Left lung (tissue), 10 donors: ENCODE measurements around the gene FAM120B. TPM values are rescaled to one million over a fixed set of nuclear protein-coding genes. Genes with fewer than 3 reads are reported as not detected.

Experiments used
- ATAC-seq: fragments of 200-7000 bp; cut with Tn5 transposase; one replicate; pipeline ENCODE4 v1.9.1; 2020; ENCODE audit warnings: moderate library complexity
- DNase-seq, 4 donors: peaks; one replicate each; pipeline ENCODE4 v3.0.0-alpha.2; 2013 to 2020
- H3K27ac ChIP-seq, 2 donors: fragments of 200-600 bp; sonication (generic) in 1 of 2; one replicate each; pipeline versions ENCODE4 v1.5.0 to v1.8.0; 2020 to 2021
- H3K27me3 ChIP-seq, 2 donors: fragments of 200-600 bp; sonication (generic) in 1 of 2; one replicate each; pipeline versions ENCODE4 v1.5.0 to v1.8.0; 2020 to 2021
- H3K36me3 ChIP-seq, 2 donors: fragments of 200-600 bp; sonication (generic) in 1 of 2; one replicate each; pipeline versions ENCODE4 v1.5.0 to v1.8.0; 2020 to 2021
- H3K4me1 ChIP-seq, 2 donors: fragments of 200-600 bp; one replicate each; pipeline ENCODE4 v1.8.0; 2021
- H3K4me3 ChIP-seq, 2 donors: fragments of 200-600 bp; sonication (generic) in 1 of 2; one replicate each; pipeline versions ENCODE4 v1.5.0 to v1.8.0; 2020 to 2021; ENCODE audit warnings: mild to moderate bottlenecking in 1 of 2
- H3K9me3 ChIP-seq, 2 donors: fragments of 200-600 bp; sonication (generic) in 1 of 2; one replicate each; pipeline versions ENCODE4 v1.5.0 to v1.8.0; 2020 to 2021
- intact Hi-C, 2 donors: fragments of 100-400 bp; cut with DNase I; formaldehyde crosslinking; loops; one replicate each; pipeline versions ENCODE4 v1.11.2 to v1.14.2; 2022
- polyA plus RNA-seq, 6 donors: library from polyadenylated mRNA; unstranded; fragments of 120-200 nt; gene quantifications; one replicate each; pipeline ENCODE4 v1.2.1, GENCODE V29; 2013; ENCODE audit not compliant: insufficient read length in 6 of 6
- total RNA-seq, 2 donors: library from RNA; stranded (reverse); fragmentation: NEBNext Ultra II Directional; extraction: Animal tissue kit (Norgen Biotek cat#: 25700); gene quantifications; one replicate each; pipeline ENCODE4 v1.2.1, GENCODE V29; 2021
- TF ChIP-seq, protein P1 (sequence below), 2 donors: fragments of 200-600 bp; sonication (generic) in 1 of 2; IDR thresholded peaks; one replicate each; pipeline versions ENCODE4 v1.5.0 to v1.8.0; 2021; ENCODE audit warnings: antibody characterized with exemption in 2 of 2
- donor health status: DM: no; HTN: yes; CAD: no.
- donor health status: DM: no; HTN: no; CAD: no.

Gene FAM120B
- total and polyA plus RNA-seq, 8 donors: 26.6 to 37.7 (median 35.5) TPM

DNA sequence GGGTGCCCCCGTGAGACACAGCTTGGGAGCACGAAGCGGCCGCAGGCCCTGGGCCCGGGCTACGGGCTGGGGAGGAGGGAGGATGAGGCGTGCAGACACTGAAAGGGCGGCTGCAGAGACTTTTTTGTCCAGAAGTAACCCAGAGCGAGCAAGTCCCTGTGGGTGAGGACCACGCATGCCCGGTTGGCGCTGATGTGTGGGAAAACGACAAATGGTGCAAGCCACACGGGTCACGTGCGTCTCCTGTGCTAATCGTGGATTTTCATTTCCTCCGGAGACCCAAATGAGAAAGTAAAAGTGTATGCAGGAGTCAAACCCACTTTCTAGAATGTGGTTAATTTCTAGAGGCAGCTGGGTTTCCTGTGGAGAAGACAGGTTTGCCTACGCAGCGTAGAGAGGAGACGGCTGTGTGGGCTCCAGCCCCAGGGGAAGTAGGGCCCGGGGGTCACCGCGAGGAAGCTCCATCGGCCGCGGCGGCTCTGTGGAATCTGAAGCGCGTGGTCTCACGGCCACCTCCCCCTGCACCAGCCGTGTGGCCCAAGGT, 34.7 kb upstream of the FAM120B start:
- TF ChIP-seq, protein P1, sequence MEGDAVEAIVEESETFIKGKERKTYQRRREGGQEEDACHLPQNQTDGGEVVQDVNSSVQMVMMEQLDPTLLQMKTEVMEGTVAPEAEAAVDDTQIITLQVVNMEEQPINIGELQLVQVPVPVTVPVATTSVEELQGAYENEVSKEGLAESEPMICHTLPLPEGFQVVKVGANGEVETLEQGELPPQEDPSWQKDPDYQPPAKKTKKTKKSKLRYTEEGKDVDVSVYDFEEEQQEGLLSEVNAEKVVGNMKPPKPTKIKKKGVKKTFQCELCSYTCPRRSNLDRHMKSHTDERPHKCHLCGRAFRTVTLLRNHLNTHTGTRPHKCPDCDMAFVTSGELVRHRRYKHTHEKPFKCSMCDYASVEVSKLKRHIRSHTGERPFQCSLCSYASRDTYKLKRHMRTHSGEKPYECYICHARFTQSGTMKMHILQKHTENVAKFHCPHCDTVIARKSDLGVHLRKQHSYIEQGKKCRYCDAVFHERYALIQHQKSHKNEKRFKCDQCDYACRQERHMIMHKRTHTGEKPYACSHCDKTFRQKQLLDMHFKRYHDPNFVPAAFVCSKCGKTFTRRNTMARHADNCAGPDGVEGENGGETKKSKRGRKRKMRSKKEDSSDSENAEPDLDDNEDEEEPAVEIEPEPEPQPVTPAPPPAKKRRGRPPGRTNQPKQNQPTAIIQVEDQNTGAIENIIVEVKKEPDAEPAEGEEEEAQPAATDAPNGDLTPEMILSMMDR (IDR thresholded peaks at IDR 0.05): no peak
- no peaks in the 10 kb centered on the region for H3K9me3 ChIP-seq
- DNase-seq (peak in 2 of 4 donors; percentile 71 to 83), ATAC-seq (peak; percentile 38)
- intact Hi-C loops: no loop called here
- H3K27ac ChIP-seq: no peak overlapping the region
- peaks cover 0 to 16% of the 10 kb centered on the region in 2 donors for H3K4me1 ChIP-seq
- no peaks in the 10 kb centered on the region for H3K36me3 ChIP-seq
- peaks cover 0 to 28% of the 10 kb centered on the region in 2 donors for H3K27me3 ChIP-seq
- H3K4me3 ChIP-seq: peak overlapping the region in 1 of 2 donors; percentile 28

- no peak overlapping the region for H3K27ac ChIP-seq
- peak overlapping the region in 1 of 2 donors; percentile 28 for H3K4me3 ChIP-seq
- peak in 1 of 4 donors; percentile 73 for DNase-seq
- TF ChIP-seq, protein P1 (IDR thresholded peaks at IDR 0.05): no peak
- H3K27me3 ChIP-seq: peaks cover 0 to 28% of the 10 kb centered on the region in 2 donors
- intact Hi-C loops: no loop called here
- no peak for ATAC-seq
- no peaks in the 10 kb centered on the region for H3K36me3 ChIP-seq
- H3K9me3 ChIP-seq: no peaks in the 10 kb centered on the region
- peaks cover 0 to 16% of the 10 kb centered on the region in 2 donors for H3K4me1 ChIP-seq
These were observed 34.1 kb upstream of the FAM120B start for GRCh38 chr6:170272341-170273065.

DNA sequence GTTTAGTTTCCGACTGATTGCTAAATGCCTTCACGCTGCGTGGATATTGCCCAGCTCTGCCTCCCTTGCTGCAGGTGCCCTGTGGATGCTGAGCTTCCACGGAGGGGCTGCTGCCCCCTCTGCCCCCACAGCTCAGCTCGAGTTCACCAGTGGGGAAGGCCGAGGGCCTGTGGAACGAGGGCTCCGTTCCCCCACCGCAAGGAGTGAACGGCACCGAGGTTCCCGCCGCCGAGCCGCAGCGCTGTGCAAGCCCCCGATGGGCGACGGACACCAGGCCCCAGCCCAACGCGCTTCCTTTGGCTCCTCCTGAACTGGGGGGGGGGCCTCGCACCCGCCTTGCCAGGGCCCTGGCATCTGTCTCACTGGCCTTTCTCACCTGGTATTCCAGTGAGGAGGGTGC, 33.4 kb upstream of the FAM120B start:
- no peak overlapping the region for H3K27ac ChIP-seq
- no peaks in the 10 kb centered on the region for H3K36me3 ChIP-seq
- H3K27me3 ChIP-seq: peaks cover 0 to 28% of the 10 kb centered on the region in 2 donors
- no peak overlapping the region for H3K4me3 ChIP-seq
- TF ChIP-seq, protein P1 (IDR thresholded peaks at IDR 0.05): no peak
- ATAC-seq (no peak), DNase-seq (peak in 1 of 4 donors; percentile 71)
- no peaks in the 10 kb centered on the region for H3K9me3 ChIP-seq
- intact Hi-C loops: no loop called here
- peaks cover 0 to 19% of the 10 kb centered on the region in 2 donors for H3K4me1 ChIP-seq

- Histone ChIP-seq H3K36me3 (no peaks in the 10 kb centered on the region), H3K9me3 (no peaks in the 10 kb centered on the region), H3K27me3 (peaks cover 0 to 28% of the 10 kb centered on the region in 2 donors), H3K27ac (no peak overlapping the region), H3K4me1 (peaks cover 0 to 23% of the 10 kb centered on the region in 2 donors), H3K4me3 (no peak overlapping the region)
- TF ChIP-seq, protein P1 (IDR thresholded peaks at IDR 0.05): no peak
- ATAC-seq (no peak), DNase-seq (no peak)
- intact Hi-C loops: no loop called here
These were observed 32.9 kb upstream of the FAM120B start for GRCh38 chr6:170273681-170274080.
